ENCODE data around the gene OTOG.

OTOG gene

GRCh38 chr11:17506314-17506713 lies 40.7 kb upstream of the OTOG start:
- no peak for DNase-seq (ENCODE audit: insufficient read length, low spot score)
- FAIRE-seq = no peak
- TF ChIP-seq, protein P1, sequence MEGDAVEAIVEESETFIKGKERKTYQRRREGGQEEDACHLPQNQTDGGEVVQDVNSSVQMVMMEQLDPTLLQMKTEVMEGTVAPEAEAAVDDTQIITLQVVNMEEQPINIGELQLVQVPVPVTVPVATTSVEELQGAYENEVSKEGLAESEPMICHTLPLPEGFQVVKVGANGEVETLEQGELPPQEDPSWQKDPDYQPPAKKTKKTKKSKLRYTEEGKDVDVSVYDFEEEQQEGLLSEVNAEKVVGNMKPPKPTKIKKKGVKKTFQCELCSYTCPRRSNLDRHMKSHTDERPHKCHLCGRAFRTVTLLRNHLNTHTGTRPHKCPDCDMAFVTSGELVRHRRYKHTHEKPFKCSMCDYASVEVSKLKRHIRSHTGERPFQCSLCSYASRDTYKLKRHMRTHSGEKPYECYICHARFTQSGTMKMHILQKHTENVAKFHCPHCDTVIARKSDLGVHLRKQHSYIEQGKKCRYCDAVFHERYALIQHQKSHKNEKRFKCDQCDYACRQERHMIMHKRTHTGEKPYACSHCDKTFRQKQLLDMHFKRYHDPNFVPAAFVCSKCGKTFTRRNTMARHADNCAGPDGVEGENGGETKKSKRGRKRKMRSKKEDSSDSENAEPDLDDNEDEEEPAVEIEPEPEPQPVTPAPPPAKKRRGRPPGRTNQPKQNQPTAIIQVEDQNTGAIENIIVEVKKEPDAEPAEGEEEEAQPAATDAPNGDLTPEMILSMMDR (IDR thresholded peaks at IDR 0.05; ENCODE audit: insufficient read depth, missing control alignments) = no peak

DNA sequence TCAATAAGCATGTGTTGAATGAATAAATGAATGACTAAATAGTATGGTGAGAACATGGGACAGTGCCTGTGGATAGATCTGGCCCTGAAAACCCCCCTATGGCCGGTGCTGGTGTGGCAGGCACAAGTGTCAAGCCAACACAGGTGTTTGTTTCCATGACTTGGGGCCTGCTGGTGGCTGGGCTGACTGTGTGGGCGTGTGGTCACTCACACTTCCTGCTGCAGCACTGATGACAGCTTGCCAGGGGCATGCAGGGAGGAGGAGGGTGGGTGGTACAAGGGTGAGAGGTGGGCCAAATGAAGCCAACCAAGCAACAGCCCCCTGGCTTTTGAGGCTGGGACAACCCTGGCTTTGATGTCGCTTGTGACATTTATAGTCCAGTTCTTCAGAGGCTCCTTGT lies 40.1 kb upstream of the OTOG start:
- DNase-seq (ENCODE audit: insufficient read length, low spot score) = no peak
- TF ChIP-seq, protein P1 (IDR thresholded peaks at IDR 0.05; ENCODE audit: insufficient read depth, missing control alignments) = no peak
- no peak for FAIRE-seq

- FAIRE-seq (no peak), DNase-seq (ENCODE audit: insufficient read length, low spot score) (no peak)
- TF ChIP-seq, protein P1 (IDR thresholded peaks at IDR 0.05; ENCODE audit: insufficient read depth, missing control alignments) = no peak
Observed at GRCh38 chr11:17507773-17508172, 39.3 kb upstream of the OTOG start.

GRCh38 chr11:17508306-17508705 lies 38.8 kb upstream of the OTOG start:
- FAIRE-seq = no peak
- TF ChIP-seq, protein P1 (IDR thresholded peaks at IDR 0.05; ENCODE audit: insufficient read depth, missing control alignments) = no peak
- no peak for DNase-seq (ENCODE audit: insufficient read length, low spot score)

DNA sequence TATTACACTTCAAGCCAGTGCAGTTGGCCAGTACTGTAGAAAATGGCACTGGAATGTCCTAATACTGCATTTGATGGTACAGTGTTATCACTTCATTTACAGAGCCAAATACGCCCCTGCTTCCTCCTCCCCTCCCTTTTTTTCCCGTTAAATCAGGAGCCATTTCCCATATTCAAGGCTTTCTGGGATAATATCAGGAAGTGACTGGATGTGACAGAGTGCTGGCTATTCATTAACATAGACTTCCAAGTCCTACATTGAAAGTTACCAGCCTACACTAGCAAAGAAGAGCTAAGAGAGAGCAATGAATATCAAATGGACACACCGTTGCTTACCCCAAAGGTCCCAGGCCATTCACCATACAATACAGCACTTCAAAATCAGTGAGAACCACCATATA lies 38.3 kb upstream of the OTOG start:
- DNase-seq (ENCODE audit: insufficient read length, low spot score) (no peak), FAIRE-seq (no peak)
- TF ChIP-seq, protein P1 (IDR thresholded peaks at IDR 0.05; ENCODE audit: insufficient read depth, missing control alignments) = no peak

DNA sequence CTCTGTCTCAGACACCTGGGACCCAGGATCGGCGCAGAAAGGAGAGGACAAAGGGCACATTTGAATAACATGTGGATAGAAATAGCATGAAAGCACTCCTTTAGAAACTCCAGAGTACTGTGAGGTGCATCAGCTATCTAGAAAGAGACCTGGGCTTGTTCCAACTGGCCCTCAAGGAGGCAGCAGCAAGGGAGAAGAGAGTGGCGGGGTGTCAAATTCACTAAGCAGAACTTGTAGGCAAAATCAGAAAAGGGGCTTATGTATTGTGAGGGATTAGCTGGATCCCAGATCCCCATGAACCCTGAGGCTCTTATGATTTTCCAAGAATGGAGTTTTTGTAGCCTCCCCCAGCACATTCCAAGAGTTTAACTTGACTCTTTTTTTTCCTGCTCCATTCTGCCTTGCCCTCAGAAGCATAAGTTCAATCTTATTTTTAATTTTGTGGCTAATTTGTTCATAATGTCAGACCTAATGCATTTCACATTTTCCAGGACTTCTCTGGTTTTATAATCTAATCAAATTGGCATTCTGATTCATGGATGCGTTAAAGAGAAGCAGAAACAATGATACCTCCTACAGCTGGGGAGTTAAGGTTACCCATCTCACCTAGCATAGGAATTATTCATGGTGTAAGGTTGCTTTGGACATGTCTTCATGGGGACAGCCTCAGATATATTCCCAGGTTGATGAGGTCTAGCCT lies 36.4 kb upstream of the OTOG start:
- FAIRE-seq = no peak
- no peak for DNase-seq (ENCODE audit: insufficient read length, low spot score)
- TF ChIP-seq, protein P1 (IDR thresholded peaks at IDR 0.05; ENCODE audit: insufficient read depth, missing control alignments) = no peak

DNA sequence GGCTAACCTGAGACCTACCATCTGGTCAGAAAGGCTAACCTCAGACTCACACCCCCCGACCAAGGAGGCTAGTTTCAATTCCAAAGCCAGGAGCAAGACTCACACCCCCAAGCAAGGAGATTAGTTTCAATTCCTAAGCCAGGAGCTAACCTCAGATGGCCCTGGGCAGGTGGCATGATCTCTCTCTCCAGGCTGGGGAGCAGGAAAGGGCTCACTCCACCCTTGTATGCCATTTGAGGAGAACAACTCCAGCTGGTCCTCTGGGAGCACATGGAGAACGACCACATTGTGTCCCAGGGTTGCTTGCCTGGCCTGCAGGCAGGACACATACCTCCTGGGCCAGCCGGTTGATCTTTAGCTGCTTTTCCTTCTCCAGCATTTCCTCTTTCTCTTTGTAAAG lies 35.5 kb upstream of the OTOG start:
- TF ChIP-seq, protein P1 (IDR thresholded peaks at IDR 0.05; ENCODE audit: insufficient read depth, missing control alignments) = no peak
- DNase-seq (ENCODE audit: insufficient read length, low spot score) = no peak
- FAIRE-seq = no peak

All from D721Med (cell line).